GM18507 (cell line): ENCODE results near the gene ABCB10.
"Not testable (repeated sequence)": the region's sequence is repeated elsewhere in the genome, so short reads cannot be mapped to it uniquely, and the experiment has no call there.

Experiments used
- DNase-seq: peaks from one replicate; pipeline ENCODE4 v3.0.0; 2011; ENCODE audit warnings: low read depth; ENCODE audit not compliant: insufficient read length; ENCODE audit errors: extremely low spot score
- FAIRE-seq: peaks from 2 replicates; lab custom pipeline; 2011; peaks lifted over from hg19 to GRCh38; lab: Jason Lieb, UNC

The ABCB10 gene

DNA sequence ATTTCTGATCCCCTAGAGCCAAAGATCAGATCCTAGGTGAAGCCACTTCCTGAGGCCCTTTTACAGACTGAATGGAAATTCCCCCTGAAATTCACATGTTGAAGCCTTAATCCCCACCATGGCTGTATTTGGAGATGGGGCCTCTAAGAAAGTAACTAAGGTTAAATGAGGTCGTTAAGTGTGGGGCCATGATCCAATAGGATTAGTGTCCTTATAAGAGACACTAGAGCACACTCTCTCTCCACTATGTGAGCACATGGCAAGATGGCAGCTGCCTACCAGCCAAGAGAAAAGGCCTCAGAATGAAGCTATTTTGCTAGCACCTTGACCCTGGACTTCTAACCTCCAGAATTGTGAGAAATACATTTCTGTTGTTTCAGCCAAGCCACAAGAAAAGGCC, 13.9 kb downstream of the ABCB10 start:
- DNase-seq = no peak
- FAIRE-seq = no peak

DNA sequence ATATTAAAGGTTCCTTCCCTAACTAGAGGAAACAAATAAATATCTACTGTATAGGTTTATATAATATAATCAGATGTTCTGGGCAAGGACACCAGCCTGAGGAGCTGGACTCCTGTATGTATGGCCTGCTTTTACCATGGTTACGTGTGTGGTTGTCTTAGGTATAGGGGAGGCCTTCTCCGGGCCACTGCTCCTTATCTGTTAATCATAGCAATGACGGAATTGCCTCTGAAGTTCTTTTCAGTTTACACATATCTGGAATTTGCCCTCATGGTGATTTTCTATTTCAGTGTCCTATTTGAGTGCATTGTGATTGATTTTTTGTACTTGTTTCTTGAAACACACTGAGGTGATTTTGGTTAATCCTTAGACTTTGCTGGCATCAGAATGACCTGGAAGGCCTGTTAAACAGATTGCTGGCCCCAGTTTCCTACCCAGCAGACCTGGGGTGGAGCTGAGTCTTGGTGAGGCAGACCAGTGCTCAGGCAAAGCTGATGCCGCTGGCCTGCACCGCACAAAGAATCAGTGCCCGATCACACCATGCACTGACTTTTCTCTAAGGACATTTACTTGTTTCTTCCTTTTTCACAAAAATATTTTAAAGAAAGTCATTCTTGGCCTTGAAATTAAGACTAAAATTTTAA, 18.5 kb downstream of the ABCB10 start:
- DNase-seq (no peak), FAIRE-seq (no peak)

DNA sequence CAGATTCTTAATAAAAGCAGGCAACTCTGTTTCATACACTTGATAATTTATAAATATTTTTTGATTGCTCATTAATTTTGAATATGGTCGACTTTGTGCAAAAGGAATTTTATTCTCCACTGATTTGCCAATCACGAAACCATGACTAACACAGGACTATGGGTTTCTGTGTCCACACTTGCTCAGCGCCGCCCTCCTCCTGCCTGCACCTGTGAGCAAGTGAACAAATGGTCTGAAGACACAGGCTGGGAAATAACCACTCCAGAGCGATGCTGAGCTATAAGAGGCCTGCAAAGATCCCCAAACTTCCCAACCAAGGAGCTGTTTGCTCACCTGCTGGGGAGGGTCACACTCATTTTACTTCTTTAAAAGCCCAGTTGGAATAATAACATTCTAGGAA, 19.6 kb downstream of the ABCB10 start:
- no peak for DNase-seq
- FAIRE-seq = no peak

DNA sequence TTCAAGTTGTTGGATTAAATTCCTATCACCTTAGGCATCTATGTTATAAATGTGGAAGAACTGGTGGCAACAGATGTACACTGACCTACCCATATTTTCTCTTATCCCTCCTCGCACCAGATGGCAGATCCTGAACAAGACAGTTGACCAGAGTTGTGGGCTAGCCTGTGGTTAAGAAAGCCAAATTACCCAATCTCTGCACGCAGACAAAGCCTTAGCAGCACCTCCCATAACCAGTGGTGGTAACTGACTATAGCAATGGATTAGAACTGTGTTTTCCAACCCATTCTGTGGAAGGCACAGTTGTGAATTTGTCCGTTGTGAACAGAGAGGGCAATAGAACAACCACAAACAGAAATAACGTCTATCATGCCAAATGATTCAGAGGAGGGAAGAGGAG, 20.6 kb downstream of the ABCB10 start:
- DNase-seq = no peak
- FAIRE-seq = no peak

DNA sequence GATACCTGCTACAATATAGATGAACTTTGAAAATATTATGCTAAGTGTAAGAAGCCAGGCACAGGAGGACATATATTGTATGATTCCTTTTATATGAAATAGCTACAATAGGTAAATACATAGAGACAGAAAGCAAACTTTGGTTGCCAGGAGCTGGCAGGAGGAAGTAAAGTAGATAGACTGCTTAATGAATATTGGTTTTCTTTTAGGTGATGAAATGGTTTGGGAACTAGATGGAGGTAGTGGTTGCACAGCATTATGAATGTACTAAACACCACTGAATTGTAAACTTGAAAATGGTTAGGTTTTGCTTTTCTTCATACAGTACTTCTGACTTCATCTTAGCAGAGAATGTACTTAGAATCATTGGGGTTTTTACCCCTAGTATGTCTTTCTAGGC, 21.5 kb downstream of the ABCB10 start:
- no peak for FAIRE-seq
- no peak for DNase-seq

DNA sequence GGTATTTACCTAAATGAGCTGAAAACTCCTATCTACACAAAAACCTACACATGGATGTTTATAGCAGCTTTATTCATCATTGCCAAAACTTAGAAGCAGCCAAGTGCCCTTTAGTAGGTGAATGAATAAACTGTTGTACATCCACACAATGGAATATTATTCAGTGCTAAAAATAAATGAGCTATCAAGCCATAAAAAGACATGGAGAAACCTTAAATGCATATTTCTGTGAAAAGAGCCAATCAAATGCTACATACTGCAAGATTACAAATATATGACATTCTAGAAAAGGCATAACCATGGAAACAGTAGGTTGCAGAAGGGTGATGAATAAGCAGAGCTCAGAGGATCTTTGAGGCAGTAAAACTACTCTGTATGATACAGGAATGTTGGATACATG, 23.3 kb downstream of the ABCB10 start:
- FAIRE-seq = no peak

DNA sequence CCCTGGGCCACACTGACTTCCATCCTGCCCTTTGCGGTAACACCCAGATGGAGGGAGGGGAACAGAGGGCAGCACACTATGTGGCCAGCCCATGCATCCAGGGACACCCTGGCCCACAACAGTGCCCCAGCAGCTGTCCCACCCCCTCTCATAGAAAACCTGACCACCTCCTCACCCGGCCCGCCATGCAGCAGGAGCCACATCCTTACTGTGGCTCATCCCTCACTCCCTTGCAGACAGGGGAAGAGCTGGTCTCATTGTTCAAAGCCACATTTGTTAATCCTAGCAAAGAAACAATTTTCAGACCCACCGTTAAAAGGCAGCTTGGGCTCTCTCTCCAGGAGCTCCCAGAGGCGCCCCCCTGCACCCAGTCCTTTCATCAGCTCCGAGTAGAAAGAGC, 27.2 kb downstream of the ABCB10 start:
- FAIRE-seq (no peak), DNase-seq (no peak)

More for the DNA sequence above, 23.3 kb downstream of the ABCB10 start:
- DNase-seq = no peak

DNA sequence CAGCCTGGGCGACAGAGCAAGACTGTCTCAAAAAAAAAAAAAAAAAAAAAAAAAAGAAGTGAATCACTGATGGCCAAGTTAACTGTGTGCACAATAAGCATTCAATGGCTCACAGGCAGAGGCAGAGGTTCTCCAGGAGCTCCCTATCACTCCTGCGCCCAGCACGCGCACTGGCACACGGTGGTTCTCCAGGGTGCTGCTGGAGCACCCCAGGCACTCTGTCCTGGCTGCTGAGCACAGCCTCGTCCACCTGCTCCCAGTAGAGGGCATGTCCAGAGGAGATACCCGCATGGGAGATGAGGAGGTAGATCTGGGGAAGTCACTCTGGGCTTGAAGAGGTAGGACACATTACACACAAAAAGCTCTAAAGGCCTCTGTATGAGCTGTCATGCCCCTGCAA, 28.9 kb downstream of the ABCB10 start:
- DNase-seq (no peak), FAIRE-seq (no peak)

DNA sequence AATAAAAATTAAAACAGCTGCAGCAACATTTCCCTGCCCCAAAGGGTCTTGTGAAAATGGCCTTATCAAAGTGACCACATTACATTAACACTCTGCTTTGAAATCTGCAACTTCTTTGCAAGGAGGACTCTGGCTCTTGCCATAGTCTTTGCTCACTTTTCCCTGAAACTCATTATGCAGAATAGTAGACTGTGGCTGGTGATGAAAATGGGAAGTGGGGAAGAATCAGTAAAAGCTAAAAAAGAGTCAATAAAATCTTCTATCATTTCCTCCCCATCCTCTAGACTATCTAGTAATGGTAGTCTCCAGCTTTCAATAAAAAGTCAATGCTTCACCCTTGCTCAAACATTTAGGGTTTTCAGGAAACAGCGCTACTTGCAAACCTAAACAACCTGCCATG, 31.8 kb downstream of the ABCB10 start:
- FAIRE-seq (no peak), DNase-seq (no peak)

DNA sequence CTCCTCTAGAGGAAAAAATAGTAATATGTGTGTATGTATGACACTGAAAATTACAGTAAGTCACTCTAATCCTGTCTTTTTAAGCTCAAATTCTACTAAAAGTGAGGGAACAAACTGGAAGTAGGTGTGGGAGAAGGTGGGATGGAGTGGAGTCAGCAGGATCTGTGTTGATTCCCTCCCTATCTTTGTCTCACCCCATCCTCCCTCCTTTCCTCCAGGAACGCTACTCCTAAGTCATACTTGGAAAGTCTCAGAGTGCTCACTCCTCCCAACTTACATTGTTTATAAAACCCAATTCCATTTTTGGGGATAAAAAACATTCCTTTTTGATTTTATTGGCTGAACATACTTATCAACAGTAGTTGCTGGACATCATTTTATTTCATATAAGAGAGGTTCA, 35.5 kb downstream of the ABCB10 start:
- no peak for DNase-seq
- FAIRE-seq = no peak

DNA sequence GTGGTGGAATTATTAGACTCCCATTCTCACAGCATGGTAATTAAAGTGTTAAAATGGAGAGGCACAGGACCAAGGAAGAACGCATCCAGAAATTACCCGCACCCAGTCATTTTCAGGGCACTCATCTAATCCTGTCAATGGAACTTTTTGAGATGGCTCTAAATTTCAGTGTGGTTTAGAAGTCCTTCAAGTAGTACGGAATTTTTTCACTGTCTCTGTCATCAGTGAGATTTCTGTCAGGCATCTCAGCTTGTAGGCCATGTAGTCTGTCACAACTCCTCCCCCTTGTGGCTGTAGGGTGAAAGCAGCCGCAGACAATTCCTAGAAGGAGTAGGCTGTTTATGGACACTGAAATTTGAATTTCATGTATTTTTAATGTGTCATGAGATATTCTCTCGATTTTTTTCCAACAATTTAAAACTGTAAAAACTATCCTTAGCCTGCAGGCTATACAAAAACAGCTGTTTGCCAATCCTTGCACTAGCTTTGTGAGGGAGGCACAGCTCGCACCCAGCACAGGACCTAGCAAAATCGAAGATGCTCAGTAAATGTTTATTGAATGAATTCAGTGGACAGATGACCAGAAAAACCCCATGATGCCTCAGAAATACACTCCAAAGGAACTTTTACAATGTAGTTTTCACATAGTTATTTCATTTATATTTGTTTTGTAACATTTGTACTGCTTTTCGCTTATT, 43.8 kb downstream of the ABCB10 start:
- no peak for DNase-seq
- FAIRE-seq = peak; percentile 89

DNA sequence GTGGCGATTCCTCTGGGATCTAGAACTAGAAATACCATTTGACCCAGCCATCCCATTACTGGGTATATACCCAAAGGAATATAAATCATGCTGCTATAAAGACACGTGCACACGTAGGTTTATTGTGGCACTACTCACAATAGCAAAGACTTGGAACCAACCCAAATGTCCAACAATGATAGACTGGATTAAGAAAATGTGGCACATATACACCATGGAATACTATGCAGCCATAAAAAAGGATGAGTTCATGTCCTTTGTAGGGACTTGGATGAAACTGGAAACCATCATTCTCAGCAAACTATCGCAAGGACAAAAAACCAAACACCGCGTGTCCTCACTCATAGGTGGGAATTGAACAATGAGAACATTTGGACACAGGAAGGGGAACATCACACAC, 46.9 kb downstream of the ABCB10 start:
- FAIRE-seq = not testable (repeated sequence)

DNA sequence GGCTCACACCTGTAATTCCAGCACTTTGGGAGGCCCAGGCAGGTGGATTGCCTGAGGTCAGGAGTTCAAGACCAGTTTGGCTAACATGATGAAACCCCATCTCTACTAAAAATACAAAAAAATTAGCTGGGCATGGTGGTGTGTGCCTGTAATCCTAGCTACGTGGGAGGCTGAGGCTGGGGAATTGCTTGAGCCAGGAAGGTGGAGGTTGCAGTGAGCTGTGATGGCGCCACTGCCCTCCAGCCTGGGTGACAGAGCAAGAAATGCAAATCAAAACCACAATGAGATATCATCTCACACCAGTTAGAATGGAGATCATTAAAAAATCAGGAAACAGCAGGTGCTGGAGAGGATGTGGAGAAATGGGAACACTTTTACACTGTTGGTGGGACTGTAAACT, 47.3 kb downstream of the ABCB10 start:
- not testable (repeated sequence) for FAIRE-seq, DNase-seq

More for the DNA sequence above, 46.9 kb downstream of the ABCB10 start:
- not testable (repeated sequence) for DNase-seq

DNA sequence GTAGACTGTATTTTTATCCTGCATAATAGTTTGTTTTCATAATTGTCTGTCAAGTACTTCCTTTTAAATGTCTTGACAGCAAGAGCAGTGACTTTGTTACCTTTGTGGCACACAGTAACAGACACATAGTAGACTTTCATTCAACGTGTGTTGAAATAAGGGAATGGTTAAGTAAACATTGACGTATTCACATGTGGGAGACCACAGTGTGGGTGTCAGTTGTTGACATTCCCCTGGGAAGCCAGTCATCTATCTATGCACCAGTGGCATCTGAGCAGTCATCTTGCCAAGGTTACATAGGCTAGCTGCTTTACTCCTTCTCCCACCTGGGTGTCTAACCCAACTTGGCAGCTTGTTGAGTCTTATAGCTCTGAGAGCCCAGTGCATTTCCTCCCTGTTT, 48.9 kb downstream of the ABCB10 start:
- FAIRE-seq = no peak
- DNase-seq = no peak

DNA sequence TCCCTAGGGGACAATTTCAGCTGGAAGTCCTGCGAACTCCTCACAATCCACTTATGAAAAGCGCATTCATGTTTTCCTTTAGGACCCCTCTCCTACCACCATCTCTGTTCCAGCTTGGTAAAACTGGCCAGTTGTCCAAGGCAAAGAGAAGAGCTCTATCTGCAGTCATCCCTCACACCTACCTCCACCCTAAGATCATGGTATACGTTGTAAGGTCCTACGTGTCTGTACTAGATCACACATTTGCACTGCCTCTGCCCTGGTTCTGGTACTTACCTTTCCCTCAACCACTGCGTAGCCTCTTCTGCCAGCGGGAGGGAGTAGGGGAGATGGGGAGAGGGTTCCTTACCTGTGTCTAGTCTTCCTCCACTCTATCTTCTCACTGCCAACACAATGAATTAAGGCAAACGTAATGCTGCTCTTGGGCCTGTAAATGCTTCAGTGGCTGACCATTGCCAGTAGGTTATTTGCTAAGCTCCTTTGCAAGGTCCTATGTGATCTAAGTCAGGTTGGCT, 49.6 kb downstream of the ABCB10 start:
- no peak for FAIRE-seq
- no peak for DNase-seq

DNA sequence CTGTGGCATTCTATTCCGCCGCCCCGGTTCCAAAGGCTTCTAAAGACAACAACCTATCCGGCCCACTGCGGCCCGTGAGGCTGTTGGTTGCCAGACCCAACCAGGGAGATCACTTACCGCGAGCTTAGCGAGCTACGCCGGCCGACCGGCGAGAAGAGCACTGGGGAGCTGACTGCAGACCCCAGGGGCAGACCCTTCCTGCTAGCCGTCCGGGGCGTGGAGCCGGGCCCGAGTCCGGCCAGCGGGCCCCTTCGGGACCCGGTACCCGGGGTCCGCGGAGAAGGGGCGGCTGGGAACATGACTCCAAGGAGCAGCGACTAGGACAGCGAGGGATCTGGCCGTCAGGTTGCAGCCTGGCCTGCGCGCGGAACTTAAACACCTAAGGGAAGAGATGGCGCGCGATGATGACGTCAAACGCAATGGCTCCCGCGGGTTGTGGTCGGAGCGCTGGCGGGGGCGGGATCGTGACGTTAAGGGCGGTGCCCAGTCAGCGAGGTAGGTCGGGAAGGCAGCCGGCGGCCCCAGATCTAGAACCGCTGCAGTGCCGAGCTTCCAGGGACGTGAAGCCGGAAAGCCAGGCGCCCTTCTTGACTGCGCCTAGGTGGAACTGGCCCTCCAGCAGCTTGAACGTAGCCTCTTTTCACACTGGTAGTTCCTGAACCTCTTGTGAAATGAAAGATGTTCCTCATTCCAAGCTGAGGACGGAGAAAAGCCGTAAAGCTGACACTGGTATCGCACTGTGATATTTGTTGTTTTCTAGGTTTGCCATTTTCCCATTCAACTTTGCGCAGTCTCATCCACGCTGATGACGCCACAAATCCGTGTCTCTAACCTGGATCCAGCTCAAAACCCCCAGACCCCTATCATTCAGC, 50.3 kb downstream of the ABCB10 start, which contains the start of gene NUP133:
Gene NUP133 (minus strand): TSS at position 391 of the 872 bp plus-strand sequence. CDS start 92 bp downstream, at position 299.
- peak; percentile 89 for DNase-seq
- FAIRE-seq = peak; percentile 94

DNA sequence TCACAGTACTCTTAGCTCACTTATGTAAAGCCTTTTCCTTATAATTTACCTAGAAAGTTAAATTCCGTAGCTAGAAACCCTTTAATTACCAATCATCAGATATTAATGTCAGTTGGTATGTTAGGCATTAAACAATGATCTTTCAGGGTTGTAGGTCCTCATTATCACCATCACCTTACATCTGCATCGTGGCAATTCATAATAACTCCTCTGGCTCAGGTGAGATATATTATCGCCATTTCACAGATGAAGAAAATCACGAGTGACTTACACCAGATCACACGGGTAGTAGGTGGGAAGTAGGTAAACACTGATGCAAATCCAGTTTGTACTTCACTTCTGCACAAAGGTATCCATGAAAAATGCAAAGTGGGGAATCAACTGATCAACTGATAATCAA, 51.0 kb downstream of the ABCB10 start:
- FAIRE-seq (no peak), DNase-seq (no peak)

DNA sequence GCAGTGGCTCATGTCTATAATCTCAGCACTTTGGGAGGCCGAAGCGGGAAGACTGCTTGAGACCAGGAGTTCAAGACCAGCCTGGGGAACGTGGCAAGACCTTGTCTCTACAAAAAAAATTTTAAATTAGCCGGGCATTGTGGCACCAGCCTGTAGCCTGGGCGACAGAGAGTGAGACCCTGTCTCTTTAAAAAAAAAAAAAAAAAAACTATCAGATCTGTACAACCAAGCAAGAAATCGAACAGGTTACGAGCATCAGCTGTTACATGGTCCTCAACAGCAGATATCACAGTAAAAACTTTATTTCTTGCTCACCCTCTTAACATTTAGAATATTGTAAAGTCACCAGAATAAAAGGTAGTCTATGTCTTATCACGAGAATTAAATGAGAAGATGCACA, 51.9 kb downstream of the ABCB10 start:
- no peak for FAIRE-seq
- no peak for DNase-seq

DNA sequence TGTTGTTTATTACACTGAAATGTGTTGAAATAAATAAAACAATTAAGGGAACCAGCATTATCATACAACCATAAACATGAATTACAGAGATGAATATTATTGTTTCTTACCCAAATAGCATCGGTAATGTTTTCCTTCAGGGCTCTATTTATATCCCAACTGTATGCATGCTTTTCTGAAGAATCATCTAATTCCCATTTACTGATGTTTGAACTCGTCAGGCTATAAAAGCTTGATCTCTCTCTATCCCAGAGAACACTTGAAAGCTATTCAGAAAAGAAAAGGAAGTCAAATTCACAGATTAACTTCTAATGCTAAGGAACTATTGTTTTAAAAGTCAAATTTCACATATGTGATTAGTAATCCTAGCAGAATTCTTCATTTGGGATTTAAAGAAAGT, 62.7 kb downstream of the ABCB10 start:
- DNase-seq = no peak
- FAIRE-seq = no peak

DNA sequence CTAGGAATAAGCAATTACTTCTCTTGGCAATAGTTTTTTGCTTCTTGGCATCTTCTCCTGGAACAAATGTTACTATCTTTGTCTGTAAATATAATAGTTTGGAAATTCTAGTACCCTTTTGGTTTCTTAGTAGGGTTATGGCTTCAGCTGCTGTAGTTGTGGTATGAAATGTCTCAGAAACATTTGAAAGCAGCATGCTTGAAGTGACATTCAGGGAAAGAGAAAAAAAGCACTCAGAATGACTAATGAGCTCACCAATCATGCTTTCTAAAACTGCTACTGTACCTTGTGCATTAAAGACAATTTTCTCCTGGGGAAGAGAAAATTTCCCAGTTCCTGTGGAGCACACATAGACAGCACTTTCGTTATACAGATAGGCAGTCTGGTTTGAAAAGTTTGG, 71.3 kb downstream of the ABCB10 start:
- DNase-seq (no peak), FAIRE-seq (no peak)
